Measurements from ENCODE around the gene CRADD. TPM values are rescaled to one million over a fixed set of nuclear protein-coding genes. Genes with fewer than 3 reads are reported as not detected.

The CRADD gene
- total RNA-seq, 2 experiments from 2014 or later = 10.1 to 11.8 TPM

DNA sequence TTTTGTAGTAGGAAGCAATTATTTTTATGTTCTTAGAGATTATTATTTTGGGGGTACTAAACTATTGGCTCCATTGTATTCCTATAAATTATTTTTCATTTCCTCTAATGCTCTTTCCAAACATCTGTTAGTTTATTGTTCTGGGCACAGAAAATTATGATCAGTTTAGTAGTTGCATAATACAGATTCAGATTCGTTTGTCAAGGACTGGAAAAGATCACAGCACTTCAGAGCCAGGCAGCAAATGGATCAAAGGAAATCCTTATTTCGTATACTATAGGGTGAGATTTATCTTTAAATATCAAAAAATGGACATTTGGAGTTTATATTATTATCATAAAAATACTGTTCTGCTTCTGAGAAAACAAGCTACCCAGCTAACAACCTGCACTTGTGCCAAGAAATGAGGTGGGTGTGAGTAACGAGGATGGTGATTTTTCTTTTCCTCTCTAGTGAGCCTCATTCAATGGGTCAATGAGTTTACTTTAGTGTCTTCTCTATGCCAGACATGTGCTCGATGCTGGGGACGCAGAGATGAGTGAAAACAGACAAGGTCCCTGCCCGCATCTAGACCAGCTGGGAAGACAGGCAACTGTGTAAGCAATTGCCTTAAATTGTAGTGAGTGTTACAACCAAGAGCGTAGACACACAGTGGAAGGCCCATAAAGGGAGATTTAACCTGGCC lies 262.6 kb downstream of the CRADD start:
- ChIA-PET CTCF (no interaction called here), POLR2A (no interaction called here)

DNA sequence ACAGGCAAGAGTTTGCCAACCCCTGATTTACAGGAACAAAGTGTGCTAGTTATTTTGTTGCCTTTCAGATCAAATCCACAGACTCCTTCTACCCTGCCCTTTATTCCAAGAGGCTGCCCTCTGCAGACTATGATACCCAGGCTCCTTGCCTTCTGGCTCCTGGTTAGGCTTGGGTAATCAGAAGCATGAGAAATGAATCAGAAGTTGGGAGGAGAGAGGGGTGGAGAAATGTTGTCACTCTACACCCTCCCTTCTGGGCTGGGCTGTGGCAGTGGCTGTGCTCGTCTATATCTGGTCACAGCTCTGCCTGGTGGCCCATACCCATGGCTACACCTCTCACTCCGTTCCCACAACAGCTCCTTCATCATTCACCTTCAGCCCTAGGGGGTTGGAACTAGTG lies 266.6 kb downstream of the CRADD start:
- ChIA-PET POLR2A (no interaction called here), CTCF (no interaction called here)

DNA sequence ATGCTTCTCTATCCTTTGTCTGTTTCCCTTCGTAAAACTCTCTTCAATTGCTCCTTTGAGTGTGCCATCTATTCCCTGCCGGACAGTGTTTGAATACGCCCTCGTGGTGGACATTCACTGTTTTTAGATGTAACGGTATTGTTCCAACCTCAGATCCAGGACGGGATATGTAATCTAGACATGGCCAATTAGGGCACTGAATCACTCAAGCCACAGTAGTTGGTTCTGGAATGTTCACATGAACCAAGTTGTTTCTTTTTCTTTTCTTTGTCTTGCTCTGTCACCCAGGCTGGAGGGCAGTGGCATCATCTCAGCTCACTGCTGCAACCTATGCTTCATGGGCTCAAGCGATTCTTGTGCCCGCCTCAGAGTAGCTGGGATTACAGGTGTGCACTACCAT lies 267.0 kb downstream of the CRADD start:
- POLR2A ChIA-PET = no interaction called here
- CTCF ChIA-PET = no interaction called here

Other genes with a start within 250 kb of the CRADD start
- 100 to 1,000 TPM; 254 to 263 TPM for gene UBE2N, start 235.4 kb upstream of the CRADD start, total RNA-seq
- gene MRPL42, start 209.9 kb upstream of the CRADD start, total RNA-seq = 10 to 100 TPM; 85.2 to 87.6 TPM
- gene SOCS2, start 104.7 kb upstream of the CRADD start, total RNA-seq = 10 to 100 TPM; 14.4 to 15.8 TPM